ENCODE results near the gene RECK.
"Not testable (repeated sequence)": the region's sequence is repeated elsewhere in the genome, so short reads cannot be mapped to it uniquely, and the experiment has no call there.

Gene RECK

GRCh38 chr9:36112516-36112915 is 75.8 kb downstream of the RECK start:
- DNase-seq (ENCODE audit: low read depth, low spot score) = no peak

- no peak for DNase-seq (ENCODE audit: low read depth, low spot score)
Observed at GRCh38 chr9:36113999-36114398, 77.3 kb downstream of the RECK start.

GRCh38 chr9:36116593-36116992 is 79.9 kb downstream of the RECK start:
- no peak for DNase-seq (ENCODE audit: low read depth, low spot score)

- DNase-seq (ENCODE audit: low read depth, low spot score) = no peak
Observed at GRCh38 chr9:36118201-36118600, 81.5 kb downstream of the RECK start.

- no peak for DNase-seq (ENCODE audit: low read depth, low spot score)
Observed at GRCh38 chr9:36118706-36119105, 82.0 kb downstream of the RECK start.

- DNase-seq (ENCODE audit: low read depth, low spot score) = no peak
Observed at GRCh38 chr9:36119476-36119875, 82.8 kb downstream of the RECK start.

- DNase-seq (ENCODE audit: low read depth, low spot score) = no peak
Observed at GRCh38 chr9:36120705-36121104, 84.0 kb downstream of the RECK start.

GRCh38 chr9:36121971-36122370 is 85.3 kb downstream of the RECK start:
- no peak for DNase-seq (ENCODE audit: low read depth, low spot score)

- no peak for DNase-seq (ENCODE audit: low read depth, low spot score)
Observed at GRCh38 chr9:36123515-36123914, 86.8 kb downstream of the RECK start.

GRCh38 chr9:36125062-36125855 is 88.5 kb downstream of the RECK start:
- DNase-seq (ENCODE audit: low read depth, low spot score) = no peak

GRCh38 chr9:36126016-36126730 is 89.5 kb downstream of the RECK start:
- DNase-seq (ENCODE audit: low read depth, low spot score) = no peak

- no peak for DNase-seq (ENCODE audit: low read depth, low spot score)
Observed at GRCh38 chr9:36127652-36128244, 91.0 kb downstream of the RECK start.

GRCh38 chr9:36128349-36128748 is 91.6 kb downstream of the RECK start:
- no peak for DNase-seq (ENCODE audit: low read depth, low spot score)

GRCh38 chr9:36129139-36129538 is 92.4 kb downstream of the RECK start:
- DNase-seq (ENCODE audit: low read depth, low spot score) = no peak

- DNase-seq (ENCODE audit: low read depth, low spot score) = not testable (repeated sequence)
Observed at GRCh38 chr9:36131666-36132065, 95.0 kb downstream of the RECK start.

- DNase-seq (ENCODE audit: low read depth, low spot score) = no peak
Observed at GRCh38 chr9:36132086-36132485, 95.4 kb downstream of the RECK start.

GRCh38 chr9:36134761-36135505 is 98.2 kb downstream of the RECK start:
- no peak for DNase-seq (ENCODE audit: low read depth, low spot score)

- no peak for DNase-seq (ENCODE audit: low read depth, low spot score)
Observed at GRCh38 chr9:36135741-36136271, 99.1 kb downstream of the RECK start.

GRCh38 chr9:36136272-36136893 is 99.7 kb downstream of the RECK start, which contains the start of gene GLIPR2:
Gene GLIPR2, plus strand, starts transcription at chr9:36136733. Its CDS starts 46 bp downstream, at chr9:36136779.
- DNase-seq (ENCODE audit: low read depth, low spot score) = no peak

- no peak for DNase-seq (ENCODE audit: low read depth, low spot score)
Observed at GRCh38 chr9:36136894-36137391, 100.2 kb downstream of the RECK start.
